GM18499 (cell line): ENCODE measurements around the gene ZNF341.
A peak's percentile ranks its signal among the peaks of the same experiment; 100 is the strongest.

ENCODE experiments used
- ATAC-seq: cut with Tn5 transposase; IDR thresholded peaks from one replicate; pipeline ENCODE4 v1.9.1; 2021; ENCODE audit warnings: moderate number of reproducible peaks; ENCODE audit not compliant: insufficient read depth, unreplicated experiment

The ZNF341 gene

GRCh38 chr20:33701629-33702450 is 30.0 kb upstream of the ZNF341 start:
- ATAC-seq = no peak

GRCh38 chr20:33702861-33703260 is 28.9 kb upstream of the ZNF341 start:
- no peak for ATAC-seq

GRCh38 chr20:33703498-33704137 is 28.2 kb upstream of the ZNF341 start:
- ATAC-seq = no peak

- no peak for ATAC-seq
Measured at GRCh38 chr20:33704197-33704924, 27.4 kb upstream of the ZNF341 start.

GRCh38 chr20:33707668-33708067 is 24.1 kb upstream of the ZNF341 start:
- no peak for ATAC-seq

- no peak for ATAC-seq
Measured at GRCh38 chr20:33709398-33709797, 22.4 kb upstream of the ZNF341 start.

GRCh38 chr20:33709905-33710541 is 21.8 kb upstream of the ZNF341 start:
- ATAC-seq = no peak

GRCh38 chr20:33710681-33711445 is 20.9 kb upstream of the ZNF341 start:
- no peak for ATAC-seq

GRCh38 chr20:33711446-33711738 is 20.4 kb upstream of the ZNF341 start:
- ATAC-seq = no peak

- no peak for ATAC-seq
Measured at GRCh38 chr20:33713865-33714367, 17.9 kb upstream of the ZNF341 start.

- no peak for ATAC-seq
Measured at GRCh38 chr20:33716498-33716897, 15.3 kb upstream of the ZNF341 start.

GRCh38 chr20:33719277-33719988 is 12.4 kb upstream of the ZNF341 start:
- ATAC-seq = no peak

GRCh38 chr20:33719989-33720709 is 11.6 kb upstream of the ZNF341 start, which contains the start of gene PXMP4:
PXMP4 (minus strand) TSS chr20:33720310; CDS start chr20:33720207, 103 bp downstream.
- ATAC-seq = peak; percentile 86

GRCh38 chr20:33721391-33722140 is 10.2 kb upstream of the ZNF341 start:
- no peak for ATAC-seq

GRCh38 chr20:33724439-33725094 is 7.2 kb upstream of the ZNF341 start:
- ATAC-seq = no peak

- ATAC-seq = no peak
Measured at GRCh38 chr20:33725607-33726264, 6.1 kb upstream of the ZNF341 start.

- ATAC-seq = no peak
Measured at GRCh38 chr20:33727115-33727479, 4.7 kb upstream of the ZNF341 start.
